Measurements from ENCODE around the gene GPER1. TPM values are rescaled to one million over a fixed set of nuclear protein-coding genes. Genes with fewer than 3 reads are reported as not detected.

The GPER1 gene
- total RNA-seq, 2 experiments from 2014 or later = 34.9 to 75.9 TPM

DNA sequence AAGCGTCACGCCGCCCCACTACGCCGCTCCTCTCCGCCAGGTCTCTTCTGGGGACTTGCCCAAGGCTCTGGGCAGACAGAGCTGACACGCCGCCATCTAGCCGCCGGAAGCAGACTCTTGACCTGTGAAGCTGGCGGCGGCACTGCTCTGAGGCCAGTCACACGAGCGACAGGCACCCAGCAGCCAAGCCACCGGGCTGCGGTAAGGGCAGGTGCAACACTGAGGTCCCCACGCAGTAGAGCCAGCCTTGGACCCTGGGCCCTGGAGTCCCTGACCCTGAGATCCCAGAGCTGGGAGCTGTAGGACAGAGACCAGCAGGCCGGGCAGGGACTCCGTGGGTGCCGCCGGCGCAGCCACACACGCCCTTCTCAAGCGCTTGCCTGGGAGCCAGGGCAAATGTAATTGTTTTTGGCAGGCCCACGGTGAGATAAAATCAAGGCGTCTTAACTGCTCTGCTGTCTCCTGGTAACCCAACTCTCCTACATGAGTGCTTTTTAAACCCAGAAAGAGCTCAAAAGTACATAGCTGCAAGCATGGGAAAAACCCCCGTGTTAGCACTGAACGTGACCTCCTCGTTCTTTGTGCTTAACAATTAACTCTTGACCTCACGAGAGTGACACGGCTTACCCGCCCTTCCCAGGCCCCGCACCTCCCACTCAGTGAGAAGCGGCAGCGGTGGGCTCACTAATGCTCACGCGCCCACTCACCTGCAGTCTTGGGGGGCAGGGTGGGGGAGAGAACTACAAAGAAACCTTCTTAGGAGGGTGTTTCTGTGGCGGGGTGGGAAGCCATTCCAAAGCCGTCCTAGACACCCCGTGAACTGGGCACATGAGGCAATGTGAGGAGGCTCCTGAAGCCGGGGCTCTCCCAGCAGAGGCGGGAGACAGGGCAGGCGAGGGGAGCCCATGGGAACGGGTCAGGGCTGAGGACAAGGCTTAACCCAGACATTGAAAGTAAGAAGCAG is 8.5 kb downstream of the GPER1 start:
- ChIA-PET POLR2A (no interaction called here), CTCF (ENCODE audit: unreplicated experiment) (no interaction called here)
- Histone ChIP-seq H3K36me3 (ENCODE audit: insufficient read depth, low read length) (peaks cover 44% of the 10 kb centered on the region), H2AFZ (ENCODE audit: low read length) (no peak overlapping the region), H3K9me2 (ENCODE audit: insufficient read depth, low read length) (no peaks in the 10 kb centered on the region), H3K27ac (ENCODE audit: low read depth, low read length, poor library complexity, severe bottlenecking) (no peak overlapping the region), H3K79me2 (ENCODE audit: insufficient read depth, low read depth, low read length) (no peaks in the 10 kb centered on the region), H3K4me1 (ENCODE audit: insufficient read depth, low read length, poor library complexity, severe bottlenecking) (peaks cover 26% of the 10 kb centered on the region), H4K20me1 (ENCODE audit: insufficient read depth, low read length) (no peaks in the 10 kb centered on the region), H3K4me2 (ENCODE audit: low read length) (no peak overlapping the region), H3K9me3 (ENCODE audit: low read length) (no peaks in the 10 kb centered on the region), H3K4me3 (ENCODE audit: low read depth, low read length, poor library complexity, severe bottlenecking) (no peak overlapping the region)
- TF ChIP-seq, protein P1, sequence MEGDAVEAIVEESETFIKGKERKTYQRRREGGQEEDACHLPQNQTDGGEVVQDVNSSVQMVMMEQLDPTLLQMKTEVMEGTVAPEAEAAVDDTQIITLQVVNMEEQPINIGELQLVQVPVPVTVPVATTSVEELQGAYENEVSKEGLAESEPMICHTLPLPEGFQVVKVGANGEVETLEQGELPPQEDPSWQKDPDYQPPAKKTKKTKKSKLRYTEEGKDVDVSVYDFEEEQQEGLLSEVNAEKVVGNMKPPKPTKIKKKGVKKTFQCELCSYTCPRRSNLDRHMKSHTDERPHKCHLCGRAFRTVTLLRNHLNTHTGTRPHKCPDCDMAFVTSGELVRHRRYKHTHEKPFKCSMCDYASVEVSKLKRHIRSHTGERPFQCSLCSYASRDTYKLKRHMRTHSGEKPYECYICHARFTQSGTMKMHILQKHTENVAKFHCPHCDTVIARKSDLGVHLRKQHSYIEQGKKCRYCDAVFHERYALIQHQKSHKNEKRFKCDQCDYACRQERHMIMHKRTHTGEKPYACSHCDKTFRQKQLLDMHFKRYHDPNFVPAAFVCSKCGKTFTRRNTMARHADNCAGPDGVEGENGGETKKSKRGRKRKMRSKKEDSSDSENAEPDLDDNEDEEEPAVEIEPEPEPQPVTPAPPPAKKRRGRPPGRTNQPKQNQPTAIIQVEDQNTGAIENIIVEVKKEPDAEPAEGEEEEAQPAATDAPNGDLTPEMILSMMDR (conservative IDR thresholded peaks at IDR 0.05; ENCODE audit: low read length) = no peak
- TF ChIP-seq EZH2phosphoT487 (IDR thresholded peaks at IDR 0.05; ENCODE audit: borderline replicate concordance, low read depth, low read length) = no peak
- intact Hi-C loops (cut with micrococcal nuclease; ENCODE audit: unreplicated experiment) = no loop called here
- BruUV-seq (replicated peaks) = no TSS peak
- DNase-seq (ENCODE audit: low spot score) = no peak

GRCh38 chr7:1097120-1097504 is 9.2 kb downstream of the GPER1 start:
- CTCF ChIA-PET (ENCODE audit: unreplicated experiment) = no interaction called here

More at GRCh38 chr7:1097120-1097504, 9.2 kb downstream of the GPER1 start:
- no peaks in the 10 kb centered on the region for H3K9me3 ChIP-seq (ENCODE audit: low read length)
- no peak for DNase-seq (ENCODE audit: low spot score)
- H3K27ac ChIP-seq (ENCODE audit: low read depth, low read length, poor library complexity, severe bottlenecking) = no peak overlapping the region
- POLR2A ChIA-PET = no interaction called here
- H4K20me1 ChIP-seq (ENCODE audit: insufficient read depth, low read length) = no peaks in the 10 kb centered on the region
- H3K4me1 ChIP-seq (ENCODE audit: insufficient read depth, low read length, poor library complexity, severe bottlenecking) = peaks cover 26% of the 10 kb centered on the region
- intact Hi-C loops (cut with micrococcal nuclease; ENCODE audit: unreplicated experiment) = no loop called here
- no peaks in the 10 kb centered on the region for H3K79me2 ChIP-seq (ENCODE audit: insufficient read depth, low read depth, low read length)
- H3K4me3 ChIP-seq (ENCODE audit: low read depth, low read length, poor library complexity, severe bottlenecking) = no peak overlapping the region
- H2AFZ ChIP-seq (ENCODE audit: low read length) = no peak overlapping the region
- TF ChIP-seq EZH2phosphoT487 (IDR thresholded peaks at IDR 0.05; ENCODE audit: borderline replicate concordance, low read depth, low read length) = no peak
- TF ChIP-seq, protein P1 (conservative IDR thresholded peaks at IDR 0.05; ENCODE audit: low read length) = no peak
- H3K9me2 ChIP-seq (ENCODE audit: insufficient read depth, low read length) = no peaks in the 10 kb centered on the region
- H3K4me2 ChIP-seq (ENCODE audit: low read length) = no peak overlapping the region
- peaks cover 37% of the 10 kb centered on the region for H3K36me3 ChIP-seq (ENCODE audit: insufficient read depth, low read length)
- no TSS peak for BruUV-seq (replicated peaks)

Data from OCI-LY7 (cell line).